RPMI7951 (cell line): ENCODE measurements around the gene UGGT2. TPM values are rescaled to one million over a fixed set of nuclear protein-coding genes. Genes with fewer than 3 reads are reported as not detected.
"Not testable (repeated sequence)": the region's sequence is repeated elsewhere in the genome, so short reads cannot be mapped to it uniquely, and the experiment has no call there.

Experiments
- DNase-seq: peaks from one replicate; pipeline ENCODE4 v3.0.0-alpha.2; 2012; ENCODE audit warnings: low read depth
- total RNA-seq: library from RNA; depleted of rRNA; stranded (reverse); fragments of >200 nt; shearing (Covaris generic); gene quantifications from 2 replicates; pipeline ENCODE4 v1.2.3, GENCODE V29; 2014

Gene UGGT2
- total RNA-seq, 1 experiment from 2014 or later = 24.4 TPM

DNA sequence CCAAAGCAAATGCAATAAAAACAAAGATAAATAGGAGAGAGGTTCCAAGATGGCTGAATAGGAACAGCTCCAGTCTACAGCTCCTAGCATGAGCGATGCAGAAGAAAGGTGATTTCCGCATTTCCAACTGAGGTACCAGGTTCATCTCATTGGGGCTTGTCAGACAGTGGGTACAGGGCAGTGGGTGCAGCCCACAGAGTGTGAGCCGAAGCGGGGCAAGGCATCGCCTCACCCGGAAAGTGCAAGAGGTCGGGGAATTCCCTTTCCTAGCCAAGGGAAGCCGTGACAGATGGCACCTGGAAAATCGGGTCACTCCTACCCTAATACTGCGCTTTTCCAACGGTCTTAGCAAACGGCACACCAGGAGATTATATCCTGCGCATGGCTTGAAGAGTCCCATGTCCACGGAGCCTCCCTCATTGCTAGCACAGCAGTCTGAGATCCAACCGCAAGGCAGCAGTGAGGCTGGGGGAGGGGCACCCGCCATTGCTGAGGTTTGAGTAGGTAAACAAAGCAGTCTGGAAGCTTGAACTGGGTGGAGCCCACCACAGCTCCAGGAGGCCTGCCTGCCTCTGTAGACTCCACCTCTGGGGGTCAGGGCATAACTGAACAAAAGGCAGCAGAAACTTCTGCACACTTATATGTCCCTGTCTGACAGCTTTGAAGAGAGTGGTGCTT is 6.6 kb downstream of the UGGT2 start:
- not testable (repeated sequence) for DNase-seq

DNA sequence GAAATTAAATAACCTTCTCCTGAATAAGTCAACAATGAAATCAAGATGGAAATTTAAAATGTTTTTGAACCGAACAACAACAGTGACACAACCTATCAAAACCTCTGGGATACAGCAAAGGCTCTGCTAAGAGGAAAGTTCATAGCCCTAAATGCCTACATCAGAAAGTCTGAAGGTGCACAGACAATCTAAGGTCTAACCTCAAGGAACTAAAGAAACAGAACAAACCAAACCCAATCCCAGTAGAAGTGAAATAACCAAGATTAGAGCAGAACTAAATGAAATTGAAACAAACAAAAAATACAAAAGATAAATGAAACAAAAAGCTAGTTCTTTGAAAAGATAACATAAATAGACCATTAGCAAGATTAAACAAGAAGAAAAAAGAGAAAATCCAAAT is 9.0 kb downstream of the UGGT2 start:
- DNase-seq = no peak

DNA sequence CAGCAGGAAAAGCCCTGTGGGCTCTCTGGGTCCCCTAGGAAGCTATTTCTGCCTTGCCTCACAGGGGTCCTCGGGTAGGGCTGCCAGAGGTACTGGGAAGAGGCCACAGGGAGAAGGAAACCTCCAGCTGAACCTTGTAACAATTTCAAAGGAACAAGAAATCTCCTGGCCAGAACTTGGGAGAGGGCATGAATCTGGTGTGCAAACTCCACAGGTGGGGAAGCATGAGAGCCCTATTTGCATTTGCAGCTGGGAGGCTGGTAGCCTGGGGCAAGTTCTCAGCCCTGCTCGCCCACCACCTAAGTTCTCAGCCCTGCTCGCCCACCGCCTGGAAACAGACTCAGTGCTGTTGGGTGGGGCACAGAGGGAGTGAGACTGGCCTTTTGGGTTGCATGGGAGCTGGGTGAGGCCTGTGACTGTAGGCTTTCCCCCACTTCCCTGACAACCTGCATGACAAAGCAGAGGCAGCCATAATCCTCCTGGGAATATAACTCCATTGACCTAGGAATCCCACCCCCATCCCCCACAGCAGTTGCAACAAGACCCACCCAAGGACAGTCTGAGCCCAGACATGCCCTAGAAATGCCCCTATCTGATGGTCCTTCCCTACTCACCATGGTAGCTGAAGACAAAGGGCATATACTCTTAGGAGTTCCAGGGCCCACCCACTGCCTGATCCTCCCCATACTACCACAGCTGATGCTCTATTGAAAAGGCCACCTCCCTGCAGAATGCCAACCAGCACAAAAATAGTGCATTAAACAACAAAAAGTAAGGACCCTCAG is 11.7 kb downstream of the UGGT2 start:
- DNase-seq = no peak

DNA sequence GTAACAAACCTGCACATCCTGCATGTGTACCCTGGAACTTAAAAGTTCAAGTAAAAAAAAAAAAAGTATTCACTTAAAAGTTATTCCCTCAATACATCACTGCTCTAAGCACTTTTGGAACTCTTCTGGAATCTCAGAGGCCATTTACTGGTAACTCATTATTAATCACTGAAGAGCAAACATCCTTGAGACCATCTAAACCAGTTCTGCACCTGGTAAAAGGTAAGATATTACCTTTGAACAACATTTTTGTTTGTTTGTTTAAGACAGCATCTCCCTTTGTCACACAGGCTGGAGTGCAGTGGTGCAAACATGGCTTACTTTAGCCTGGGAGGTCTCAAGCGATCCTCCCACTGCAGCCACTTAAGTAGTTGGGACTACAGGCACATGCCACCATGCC is 16.7 kb downstream of the UGGT2 start:
- no peak for DNase-seq

DNA sequence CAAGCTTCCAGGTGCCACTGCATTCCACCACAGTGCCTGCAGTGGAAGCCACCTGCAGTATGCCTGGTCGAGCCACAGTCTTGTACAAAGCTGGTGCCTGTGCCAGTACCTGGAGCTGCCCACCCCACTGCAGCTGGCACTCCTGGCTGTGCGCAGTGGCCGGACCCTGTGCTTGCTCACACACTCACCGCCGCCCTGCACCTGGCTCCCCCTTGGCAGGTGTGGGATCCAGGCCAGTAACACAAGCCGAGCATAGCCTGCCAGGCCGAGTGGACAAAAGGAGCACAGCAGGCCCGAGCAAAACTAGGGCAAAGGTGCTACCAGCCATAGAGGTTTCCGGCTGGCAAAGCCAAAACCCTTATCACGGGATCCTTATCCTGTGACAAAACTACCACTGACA is 18.5 kb downstream of the UGGT2 start:
- DNase-seq = no peak

DNA sequence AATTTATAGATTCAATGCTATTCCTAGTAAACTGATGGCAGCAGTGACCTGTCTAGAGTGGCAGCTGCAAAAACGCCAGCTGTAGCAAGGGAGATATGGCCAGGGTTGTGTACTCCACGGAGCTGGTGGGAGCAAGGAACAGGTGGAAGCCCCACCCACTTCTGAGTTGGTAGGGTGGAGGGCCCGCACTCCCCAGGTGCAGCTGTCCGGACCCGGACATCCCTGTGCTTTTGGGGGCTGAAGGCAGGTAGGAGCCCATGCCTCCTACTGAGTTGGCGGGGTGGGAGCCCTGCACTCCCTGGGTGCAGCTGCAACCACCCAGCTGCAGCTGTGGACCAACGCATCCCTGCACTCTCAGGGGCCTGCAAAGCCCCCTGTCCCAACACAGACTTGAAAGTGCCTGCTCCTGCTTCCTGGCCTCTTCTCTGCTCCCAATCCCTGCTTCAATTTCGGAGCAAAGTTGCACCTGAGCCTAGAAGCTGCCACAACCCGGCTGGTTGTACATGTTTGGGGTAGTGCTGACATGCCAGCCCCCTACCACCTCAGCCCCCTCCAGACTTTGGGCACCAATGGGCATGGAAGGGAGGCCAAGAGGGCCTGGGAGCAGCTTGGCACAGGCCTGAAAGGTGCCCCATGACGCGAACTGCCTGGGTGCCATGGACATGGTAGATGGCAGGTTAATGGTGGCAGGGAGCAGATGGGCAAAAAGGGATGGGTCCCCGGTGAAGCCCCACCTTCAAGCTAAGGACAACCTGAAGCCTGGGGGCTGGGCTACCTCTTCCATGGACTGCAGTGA is 19.8 kb downstream of the UGGT2 start:
- no peak for DNase-seq

DNA sequence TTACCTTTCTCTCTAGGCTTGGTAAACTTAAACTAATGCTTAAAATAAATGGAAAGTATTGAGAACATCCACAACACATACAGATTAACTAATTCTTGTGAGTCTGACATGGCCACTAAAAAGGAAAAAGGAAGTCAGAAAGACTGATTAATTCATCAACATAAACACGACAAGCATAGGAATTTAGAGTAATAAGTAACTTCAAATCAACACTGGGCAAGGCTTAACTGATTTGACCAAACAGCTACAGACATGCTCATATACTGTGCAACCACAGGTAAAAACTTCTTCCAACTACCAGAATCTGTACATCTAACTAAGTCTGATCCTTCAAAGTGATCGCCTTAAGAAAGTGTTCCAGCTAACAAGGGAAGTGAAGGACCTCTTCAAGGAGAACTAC is 20.5 kb downstream of the UGGT2 start:
- no peak for DNase-seq

DNA sequence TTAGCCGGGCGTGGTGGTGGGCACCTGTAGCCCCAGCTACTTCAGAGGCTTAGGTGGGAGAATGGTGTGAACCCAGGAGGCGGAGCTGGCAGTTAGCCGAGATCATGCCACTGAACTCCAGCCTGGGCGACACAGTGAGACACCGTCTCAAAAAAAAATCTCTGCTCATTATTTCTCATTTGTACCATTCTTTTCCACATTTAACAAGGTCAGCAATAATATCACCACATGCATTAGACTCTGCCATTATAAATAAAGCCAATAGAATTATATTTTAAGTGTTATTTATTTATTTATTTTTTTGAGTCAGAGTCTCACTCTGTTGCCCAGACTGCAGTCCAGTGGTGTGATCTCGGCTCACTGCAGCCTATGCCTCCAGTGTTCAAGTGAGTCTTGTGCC is 24.2 kb downstream of the UGGT2 start:
- no peak for DNase-seq

DNA sequence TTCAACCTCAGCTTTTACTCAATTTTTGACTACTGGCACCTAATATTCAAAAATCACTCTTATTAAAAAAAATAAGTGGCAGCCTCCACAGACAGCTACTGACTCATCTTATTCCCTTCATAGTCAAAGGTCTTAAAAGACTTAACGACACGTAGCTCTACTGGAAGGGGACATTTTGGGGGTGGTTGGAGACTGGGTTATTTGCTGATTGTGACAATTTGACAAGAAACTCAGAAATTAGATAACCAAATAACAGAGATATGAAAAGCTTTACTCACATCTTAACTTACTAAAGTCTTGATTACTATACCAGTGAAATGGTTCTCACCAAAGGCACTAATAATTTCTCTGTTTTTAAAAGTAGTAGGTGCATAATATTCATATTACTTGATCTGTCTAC is 25.7 kb downstream of the UGGT2 start:
- no peak for DNase-seq

DNA sequence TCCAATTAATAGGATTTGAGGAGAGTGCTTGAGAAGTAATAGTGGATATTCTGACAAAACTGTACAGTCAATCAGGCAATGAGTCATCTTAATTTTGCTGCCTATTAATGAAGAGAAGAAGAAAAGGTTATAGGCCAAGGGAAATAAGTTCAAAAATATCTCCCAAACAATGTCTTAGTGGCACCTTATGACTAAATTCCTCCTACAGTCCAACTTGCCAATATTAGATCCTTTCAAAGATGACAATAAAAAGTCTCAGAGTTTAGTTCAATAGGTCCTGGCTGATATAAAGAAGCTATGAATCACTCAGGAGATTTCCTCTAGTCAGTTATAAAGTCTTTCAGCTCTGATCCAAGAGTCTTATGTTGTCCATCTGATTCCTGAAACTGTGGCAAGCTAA is 27.9 kb downstream of the UGGT2 start:
- no peak for DNase-seq

DNA sequence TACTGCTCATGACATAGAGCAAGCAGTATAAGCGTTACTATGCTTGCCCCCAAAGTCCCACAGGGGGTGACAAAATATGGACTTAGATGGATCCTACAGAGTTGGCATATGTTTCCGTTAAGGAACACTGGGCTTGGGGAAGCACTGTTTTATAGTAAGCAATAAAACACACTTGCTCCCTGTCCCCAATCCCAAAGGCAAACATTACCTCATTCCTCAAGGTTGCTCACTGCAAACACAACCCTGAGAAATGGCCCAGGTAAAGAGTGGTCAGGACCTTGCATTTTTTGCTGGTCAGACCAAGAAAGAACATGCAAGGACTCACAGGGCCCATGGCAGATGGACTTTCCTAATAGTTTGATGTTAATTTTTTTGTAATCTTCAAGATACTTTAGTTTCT is 32.3 kb downstream of the UGGT2 start:
- DNase-seq = no peak

DNA sequence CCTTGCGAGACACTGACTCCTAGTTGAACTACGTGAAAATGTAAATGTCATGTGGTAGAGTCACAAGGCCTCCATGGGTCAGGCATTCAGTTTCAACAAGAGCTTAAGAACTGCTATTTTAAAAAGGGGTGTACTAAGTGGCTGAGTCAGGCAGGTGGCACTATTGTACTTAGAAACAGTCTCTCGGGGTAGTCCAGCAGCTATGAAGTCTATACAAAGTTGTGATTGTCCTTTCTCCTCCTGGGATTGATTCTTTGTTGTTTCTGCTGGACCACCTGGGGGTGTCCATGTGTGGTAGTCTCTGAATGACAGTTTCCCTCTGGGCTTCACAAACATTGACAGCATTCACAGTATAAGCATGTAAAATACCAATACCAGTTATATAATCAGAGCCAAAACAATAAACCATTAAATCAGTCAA is 33.0 kb downstream of the UGGT2 start:
- DNase-seq = peak; percentile 46

DNA sequence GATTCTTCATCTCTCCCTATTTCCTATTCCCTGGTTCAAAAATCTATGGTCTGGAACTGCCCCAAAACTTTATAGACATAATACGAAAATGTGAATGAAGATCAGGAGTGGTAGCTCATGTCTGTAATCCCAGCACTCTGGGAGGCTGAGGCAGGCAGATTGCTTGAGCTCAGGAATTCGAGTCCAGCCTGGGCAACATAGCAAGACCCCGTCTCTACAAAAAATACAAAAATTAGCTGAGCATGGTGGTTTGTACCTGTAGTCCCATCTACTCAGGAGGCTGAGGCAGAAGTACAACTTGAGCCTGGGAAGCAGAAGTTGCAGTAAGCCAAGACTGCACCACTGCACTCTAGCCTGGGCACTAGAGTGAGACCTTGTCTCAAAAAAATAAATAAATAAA is 35.1 kb downstream of the UGGT2 start:
- no peak for DNase-seq

DNA sequence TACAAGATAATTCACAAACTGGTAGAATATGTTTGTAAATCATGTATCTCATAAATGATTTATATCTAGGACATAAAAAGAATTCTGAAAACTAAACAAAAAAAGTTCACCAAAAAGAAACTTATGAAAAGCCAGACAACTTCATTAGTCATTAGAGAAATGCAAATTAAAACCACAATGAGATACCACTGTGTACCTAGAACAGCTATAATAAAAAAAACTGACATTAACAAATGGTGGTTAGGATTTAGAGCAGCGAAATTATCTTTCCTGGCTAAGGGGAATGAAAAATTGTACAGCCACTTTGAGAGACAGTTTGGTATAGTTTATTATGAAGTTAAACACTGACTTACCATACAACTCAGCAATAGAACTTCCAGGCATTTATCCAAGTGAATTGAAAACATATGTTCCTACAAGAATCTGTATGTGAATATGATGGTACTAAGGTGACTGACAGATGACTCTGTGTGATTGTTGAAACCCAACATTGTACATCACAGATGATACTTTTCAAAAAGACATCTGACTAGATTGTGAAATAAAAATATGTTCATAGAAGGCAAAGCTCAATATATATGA is 41.8 kb downstream of the UGGT2 start:
- DNase-seq = peak; percentile 5

DNA sequence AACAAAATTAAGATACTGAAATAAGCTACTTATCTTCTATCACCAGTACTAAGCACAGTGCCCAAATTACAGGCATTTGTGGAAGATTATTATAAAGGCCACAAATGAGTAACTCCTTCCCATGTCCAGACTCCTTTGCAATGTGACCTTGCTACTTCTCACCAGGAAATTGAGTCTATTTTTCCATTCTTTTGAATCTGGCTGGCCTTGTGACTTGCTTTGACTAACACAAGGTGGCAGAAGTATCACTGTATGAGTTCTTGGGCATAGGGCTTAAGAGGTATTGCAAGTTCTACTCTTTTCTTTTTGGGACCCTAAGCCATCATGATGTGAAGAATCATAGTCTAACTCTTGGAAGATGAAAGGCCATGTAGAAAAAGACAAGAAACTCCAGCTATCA is 49.9 kb downstream of the UGGT2 start:
- DNase-seq = peak; percentile 7

DNA sequence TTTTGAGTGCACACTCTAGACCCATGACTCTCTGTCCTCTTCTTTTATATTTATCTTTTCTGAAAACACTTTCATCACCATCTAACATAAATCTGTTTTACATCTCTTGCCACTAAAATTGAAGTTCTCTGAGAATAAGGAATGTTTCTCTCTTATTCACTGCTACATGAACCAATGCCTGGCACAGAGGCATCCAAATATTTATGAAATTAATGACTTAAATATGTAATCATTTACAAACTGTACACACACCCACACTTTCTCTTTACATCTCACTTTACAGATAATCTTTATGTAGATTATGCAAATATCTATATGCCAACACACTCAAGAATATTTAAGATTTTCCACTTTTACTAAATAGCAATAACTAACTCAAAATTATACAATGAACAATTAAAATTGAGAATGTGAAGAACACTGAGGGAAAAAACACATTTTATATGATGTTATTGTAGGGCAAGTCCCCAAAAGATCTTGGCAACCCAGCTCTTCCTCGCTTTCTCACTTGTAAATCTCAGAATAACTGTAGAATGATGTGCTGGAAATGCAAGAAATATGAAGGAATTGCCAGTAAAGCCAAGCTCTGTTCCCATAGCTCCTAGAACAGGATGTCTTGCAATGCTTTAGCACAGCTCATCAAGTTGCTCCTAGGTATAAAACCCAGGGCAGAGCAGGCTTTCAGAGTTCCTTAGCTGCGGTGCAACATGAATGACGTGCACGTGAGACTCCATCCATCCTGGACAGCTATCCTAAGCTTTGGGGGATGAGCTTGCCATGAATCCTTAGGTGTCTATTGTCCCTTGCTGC is 50.7 kb downstream of the UGGT2 start:
- DNase-seq = no peak

DNA sequence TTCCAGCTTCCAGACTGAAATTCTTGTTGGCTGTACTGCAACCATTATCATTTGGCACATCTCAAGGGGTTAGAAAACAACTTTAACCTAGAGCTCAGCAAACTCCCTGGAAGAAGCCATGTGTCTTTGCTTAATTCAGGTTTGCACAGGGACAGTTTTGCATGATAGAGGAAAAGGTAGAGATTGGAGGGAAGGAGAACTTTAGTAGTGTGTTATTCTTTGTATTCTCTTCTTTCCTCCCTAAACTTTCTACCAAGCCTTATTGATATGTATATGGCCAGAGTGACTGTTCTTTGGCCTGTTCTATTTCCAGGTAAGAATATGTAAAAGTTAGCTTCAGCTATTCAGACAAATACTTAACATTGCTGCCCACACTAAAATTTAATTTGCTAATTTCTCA is 53.1 kb downstream of the UGGT2 start:
- no peak for DNase-seq

DNA sequence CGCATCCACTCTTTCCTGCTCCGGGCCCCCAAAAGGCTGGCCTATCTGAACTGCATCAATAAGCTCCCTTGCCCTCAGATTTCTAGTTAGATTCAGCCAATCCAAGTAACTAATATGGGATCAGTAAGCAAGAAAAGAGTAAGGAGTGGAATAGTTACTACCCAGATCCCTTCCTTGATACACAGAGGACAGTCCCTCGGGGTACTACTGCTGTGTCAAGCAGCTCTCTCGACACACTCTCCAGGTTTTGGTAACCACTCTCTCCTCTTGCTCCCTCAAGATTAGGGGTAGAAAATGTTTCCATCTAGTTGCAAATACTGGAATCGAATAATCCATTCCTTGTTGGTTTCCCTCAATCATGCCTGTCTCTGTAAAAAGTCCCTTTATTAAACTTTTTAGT is 65.4 kb downstream of the UGGT2 start:
- no peak for DNase-seq

DNA sequence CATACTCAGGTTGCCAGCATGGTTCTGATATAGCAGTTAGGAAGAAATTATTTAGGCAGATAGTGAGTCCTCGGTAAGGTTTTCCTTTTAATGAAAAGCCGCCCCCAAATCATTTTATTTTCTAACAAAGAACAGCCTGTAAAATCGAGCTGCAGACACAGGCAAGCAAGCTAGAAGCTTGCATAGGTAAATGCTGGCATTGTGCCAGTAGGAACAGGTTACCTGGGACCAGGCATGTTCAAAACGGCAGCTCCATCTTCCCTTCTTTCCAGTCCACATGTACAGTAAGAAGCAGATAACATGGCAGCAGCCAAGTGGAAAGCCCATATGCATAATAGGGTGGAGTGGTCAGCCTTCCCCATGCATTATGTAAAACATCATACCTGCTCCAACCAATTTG is 71.1 kb downstream of the UGGT2 start:
- DNase-seq = no peak

DNA sequence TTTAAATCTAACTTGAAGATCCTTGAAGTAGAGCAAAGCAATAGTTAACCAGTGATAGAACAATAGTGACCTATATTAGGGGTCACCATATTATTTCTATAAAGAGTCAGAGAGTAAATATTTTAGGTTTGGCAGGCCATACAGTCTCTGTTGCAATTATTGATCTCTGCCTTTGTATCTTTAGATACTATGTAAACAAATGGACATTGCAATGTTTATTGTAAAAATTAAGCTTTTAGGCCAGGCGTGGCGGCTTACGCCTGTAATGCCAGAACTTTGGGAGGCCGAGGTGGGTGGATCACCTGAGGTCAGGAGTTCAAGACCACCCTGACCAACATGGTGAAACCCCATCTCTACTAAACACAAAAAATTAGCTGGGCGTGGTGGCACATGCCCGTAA is 80.5 kb downstream of the UGGT2 start:
- DNase-seq = not testable (repeated sequence)

DNA sequence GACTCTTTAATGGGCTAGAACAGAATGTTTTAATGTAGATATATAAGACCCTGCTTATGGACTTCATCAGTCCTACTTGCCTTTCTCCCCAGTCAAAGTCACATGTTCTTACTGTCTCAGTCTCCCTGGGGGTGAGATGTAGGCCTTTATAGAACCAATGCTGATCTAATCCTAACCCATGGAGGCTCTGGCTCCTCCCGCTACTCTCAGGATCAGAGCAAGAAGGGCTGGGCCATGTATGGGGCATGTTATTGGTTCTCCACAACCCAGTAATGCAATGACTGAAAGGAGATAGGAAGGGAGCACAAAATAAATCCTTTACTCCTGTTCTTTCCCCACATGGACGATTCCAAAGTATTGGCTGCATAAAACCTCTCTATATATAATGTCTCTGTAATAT is 82.3 kb downstream of the UGGT2 start:
- no peak for DNase-seq

DNA sequence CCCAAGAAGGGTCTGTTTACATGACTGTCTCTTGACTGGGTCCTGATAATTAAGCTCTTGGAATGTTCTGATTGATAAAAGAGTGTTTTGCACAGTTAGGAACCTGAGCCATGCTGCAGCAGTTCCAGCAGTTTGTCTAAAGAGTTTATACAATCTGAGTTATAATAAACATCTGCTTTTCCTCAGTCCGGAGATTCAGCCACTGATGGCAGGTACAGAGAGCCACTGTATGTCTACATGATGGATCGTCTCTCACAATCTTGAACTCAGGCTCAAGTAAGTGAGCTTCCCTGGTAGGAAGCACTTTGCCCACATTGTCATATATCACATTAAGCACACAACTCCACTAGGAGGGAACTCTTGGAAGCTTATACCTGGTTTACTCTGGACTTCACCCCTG is 84.3 kb downstream of the UGGT2 start:
- no peak for DNase-seq
